ENCODE measurements around the gene KARS1. TPM values are rescaled to one million over a fixed set of nuclear protein-coding genes. Genes with fewer than 3 reads are reported as not detected.

The KARS1 gene
- total RNA-seq (2014; rRNA removed; shearing (Covaris generic)) (114 and 117 TPM in 2 replicates), polyA plus RNA-seq (2016; fragmentation: Nextera tagmentation; extraction: Ambion mirVana) (130 and 134 TPM in 2 replicates)

GRCh38 chr16:75647492-75648264 is at the start of gene KARS1, which contains the start of gene TERF2IP:
KARS1 (minus strand) TSS chr16:75647665; CDS start chr16:75647639, 26 bp downstream.
TERF2IP (plus strand) TSS chr16:75647773; CDS start chr16:75647883, 110 bp downstream.
- in situ Hi-C loops (cut with MboI), result no loop called here

GRCh38 chr16:75695708-75696107 is 48.2 kb upstream of the KARS1 start:
- Histone ChIP-seq H3K27me3 (replicated peaks; ENCODE audit: insufficient read depth) (no peaks in the 10 kb centered on the region), H3K4me1 (ENCODE audit: insufficient read depth) (no peaks in the 10 kb centered on the region), H4K20me1 (ENCODE audit: insufficient read depth) (no peaks in the 10 kb centered on the region), H3K36me3 (ENCODE audit: low read depth) (no peaks in the 10 kb centered on the region), H3K4me3 (no peak overlapping the region), H3K9ac (no peak overlapping the region), H3K79me2 (ENCODE audit: insufficient read depth) (no peaks in the 10 kb centered on the region), H3K27ac (no peak overlapping the region), H2AFZ (no peak overlapping the region), H3F3A (ENCODE audit: insufficient read depth) (no peaks in the 10 kb centered on the region), H3K9me3 (ENCODE audit: low read depth) (no peaks in the 10 kb centered on the region), H3K4me2 (ENCODE audit: unreplicated experiment) (no peak overlapping the region), H3K9me2 (ENCODE audit: insufficient read depth) (no peaks in the 10 kb centered on the region)
- 71 to 72% methylated on average over 6 of the region's 6 CpGs for WGBS, 2 experiments (ENCODE audit: low coverage in 1 of 2, low lambda C conversion rate in 2 of 2, missing lambda C conversion rate in 2 of 2)
- TF ChIP-seq EZH2phosphoT487 (IDR thresholded peaks at IDR 0.05; ENCODE audit: insufficient read depth, low read depth), result no peak
- no peak for TF ChIP-seq EZH2 (IDR thresholded peaks at IDR 0.05; ENCODE audit: insufficient read depth, poor library complexity, severe bottlenecking)
- in situ Hi-C loops (cut with MboI), result no loop called here
- DNase-seq, result no peak

More at GRCh38 chr16:75647492-75648264, at the start of gene KARS1, which contains the start of gene TERF2IP:
- Histone ChIP-seq H3K4me1 (ENCODE audit: insufficient read depth) (peaks cover 36% of the 10 kb centered on the region), H3K27ac (peak within 1 kb of the TSS; percentile 87), H4K20me1 (ENCODE audit: insufficient read depth) (peaks cover 15% of the 10 kb centered on the region; the same call in 1 of the 2 replicates), H3K9me2 (ENCODE audit: insufficient read depth) (no peaks in the 10 kb centered on the region), H3K27me3 (replicated peaks; ENCODE audit: insufficient read depth) (no peaks in the 10 kb centered on the region), H3F3A (ENCODE audit: insufficient read depth) (peaks cover 1% of the 10 kb centered on the region; the same call in 1 of the 2 replicates), H3K9ac (peak within 1 kb of the TSS; percentile 97), H3K36me3 (ENCODE audit: low read depth) (peaks cover 16% of the 10 kb centered on the region), H2AFZ (peak within 1 kb of the TSS; percentile 89), H3K4me2 (ENCODE audit: unreplicated experiment) (peak within 1 kb of the TSS; percentile 84), H3K4me3 (peak within 1 kb of the TSS; percentile 91), H3K79me2 (ENCODE audit: insufficient read depth) (peaks cover 93% of the 10 kb centered on the region), H3K9me3 (ENCODE audit: low read depth) (no peaks in the 10 kb centered on the region)
- TF ChIP-seq EZH2 (IDR thresholded peaks at IDR 0.05; ENCODE audit: insufficient read depth, poor library complexity, severe bottlenecking), result no peak
- no peak for TF ChIP-seq EZH2phosphoT487 (IDR thresholded peaks at IDR 0.05; ENCODE audit: insufficient read depth, low read depth)
- peak; percentile 98 for DNase-seq
- WGBS, 2 experiments (ENCODE audit: low coverage in 1 of 2, low lambda C conversion rate in 2 of 2, missing lambda C conversion rate in 2 of 2), result 1% methylated on average over 75 to 76 of the region's 76 CpGs

- no peak for TF ChIP-seq EZH2 (IDR thresholded peaks at IDR 0.05; ENCODE audit: insufficient read depth, poor library complexity, severe bottlenecking)
- TF ChIP-seq EZH2phosphoT487 (IDR thresholded peaks at IDR 0.05; ENCODE audit: insufficient read depth, low read depth), result no peak
- in situ Hi-C loops (cut with MboI), result no loop called here
- no peaks in the 10 kb centered on the region for H3K79me2 ChIP-seq (ENCODE audit: insufficient read depth)
- no peaks in the 10 kb centered on the region for H3K27me3 ChIP-seq (replicated peaks; ENCODE audit: insufficient read depth)
- H3K36me3 ChIP-seq (ENCODE audit: low read depth), result no peaks in the 10 kb centered on the region
- no peak overlapping the region for H3K9ac ChIP-seq
- no peaks in the 10 kb centered on the region for H3K9me3 ChIP-seq (ENCODE audit: low read depth)
- H4K20me1 ChIP-seq (ENCODE audit: insufficient read depth), result no peaks in the 10 kb centered on the region
- H3K4me1 ChIP-seq (ENCODE audit: insufficient read depth), result no peaks in the 10 kb centered on the region
- no peak overlapping the region for H3K27ac ChIP-seq
- no peaks in the 10 kb centered on the region for H3F3A ChIP-seq (ENCODE audit: insufficient read depth)
- no peak overlapping the region for H2AFZ ChIP-seq
- DNase-seq, result no peak
- H3K4me2 ChIP-seq (ENCODE audit: unreplicated experiment), result no peak overlapping the region
- no peaks in the 10 kb centered on the region for H3K9me2 ChIP-seq (ENCODE audit: insufficient read depth)
- no peak overlapping the region for H3K4me3 ChIP-seq
Measured at GRCh38 chr16:75687361-75687760, 39.9 kb upstream of the KARS1 start.

- Histone ChIP-seq H3K27me3 (replicated peaks; ENCODE audit: insufficient read depth) (no peaks in the 10 kb centered on the region), H3K9me3 (ENCODE audit: low read depth) (no peaks in the 10 kb centered on the region), H4K20me1 (ENCODE audit: insufficient read depth) (no peaks in the 10 kb centered on the region), H3K4me1 (ENCODE audit: insufficient read depth) (no peaks in the 10 kb centered on the region), H3F3A (ENCODE audit: insufficient read depth) (no peaks in the 10 kb centered on the region), H3K36me3 (ENCODE audit: low read depth) (no peaks in the 10 kb centered on the region), H3K4me2 (ENCODE audit: unreplicated experiment) (no peak overlapping the region), H3K9me2 (ENCODE audit: insufficient read depth) (no peaks in the 10 kb centered on the region), H3K4me3 (no peak overlapping the region), H3K9ac (no peak overlapping the region), H3K79me2 (ENCODE audit: insufficient read depth) (no peaks in the 10 kb centered on the region), H2AFZ (no peak overlapping the region), H3K27ac (no peak overlapping the region)
- TF ChIP-seq EZH2 (IDR thresholded peaks at IDR 0.05; ENCODE audit: insufficient read depth, poor library complexity, severe bottlenecking), result no peak
- TF ChIP-seq EZH2phosphoT487 (IDR thresholded peaks at IDR 0.05; ENCODE audit: insufficient read depth, low read depth), result no peak
- no peak for DNase-seq
- WGBS, 2 experiments (ENCODE audit: low coverage in 1 of 2, low lambda C conversion rate in 2 of 2, missing lambda C conversion rate in 2 of 2), result 76 to 77% methylated on average over 14 of the region's 14 CpGs
- in situ Hi-C loops (cut with MboI), result no loop called here
Measured at GRCh38 chr16:75682308-75682707, 34.8 kb upstream of the KARS1 start.

Data from GM23248 (cell line).